ENCODE measurements around the gene P3H2.

Gene P3H2

GRCh38 chr3:190044974-190045373 lies 75.7 kb downstream of the P3H2 start:
- no peak for DNase-seq

GRCh38 chr3:190044142-190044541 lies 76.6 kb downstream of the P3H2 start:
- no peak for DNase-seq

- DNase-seq: no peak
These were observed 77.0 kb downstream of the P3H2 start for GRCh38 chr3:190043741-190044140.

GRCh38 chr3:190042558-190042957 lies 78.1 kb downstream of the P3H2 start:
- DNase-seq: no peak

GRCh38 chr3:190041333-190042041 lies 79.2 kb downstream of the P3H2 start:
- DNase-seq: no peak

DNA sequence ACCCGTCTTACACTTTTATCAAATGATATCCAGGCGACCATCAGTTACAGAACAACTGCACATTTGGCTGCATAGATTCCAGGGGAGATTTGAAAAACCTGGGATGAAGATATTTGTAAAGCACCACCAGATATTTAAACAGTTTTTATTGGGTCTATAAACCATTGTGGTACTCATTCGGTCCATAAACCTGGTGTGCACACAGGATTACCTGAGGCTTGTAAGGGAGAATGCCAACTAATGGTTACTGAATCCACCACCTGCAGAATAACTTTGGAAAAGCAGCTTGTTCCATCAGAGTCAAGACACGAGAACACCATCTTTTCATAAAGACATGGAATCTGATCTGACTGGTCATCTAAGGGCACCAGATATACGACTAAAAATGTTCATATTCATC lies 80.6 kb downstream of the P3H2 start:
- no peak for DNase-seq

- DNase-seq: no peak
These were observed 82.4 kb downstream of the P3H2 start for GRCh38 chr3:190038050-190038933.

DNA sequence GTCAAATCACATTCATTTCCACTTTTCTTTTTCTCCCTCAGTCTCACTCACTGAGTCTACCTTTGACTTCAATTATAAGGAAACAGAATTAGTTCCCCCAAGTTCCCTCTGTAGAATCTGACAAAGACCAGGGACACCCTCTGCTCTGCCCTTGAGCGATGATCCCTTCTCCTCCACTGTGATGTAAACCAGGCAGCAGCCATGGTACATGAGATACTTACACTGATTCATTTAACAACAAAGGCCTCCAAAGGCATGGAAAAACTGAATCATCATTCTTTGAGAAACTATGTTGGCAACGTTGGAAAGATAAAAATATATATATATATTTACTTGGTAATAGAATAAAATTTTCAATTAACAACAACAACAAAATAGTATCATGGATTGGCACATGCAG lies 84.1 kb downstream of the P3H2 start:
- DNase-seq: no peak

GRCh38 chr3:190034446-190034845 lies 86.3 kb downstream of the P3H2 start:
- DNase-seq: no peak

- no peak for DNase-seq
These were observed 87.8 kb downstream of the P3H2 start for GRCh38 chr3:190032923-190033322.

GRCh38 chr3:190031887-190032752 lies 88.6 kb downstream of the P3H2 start:
- DNase-seq: no peak

DNA sequence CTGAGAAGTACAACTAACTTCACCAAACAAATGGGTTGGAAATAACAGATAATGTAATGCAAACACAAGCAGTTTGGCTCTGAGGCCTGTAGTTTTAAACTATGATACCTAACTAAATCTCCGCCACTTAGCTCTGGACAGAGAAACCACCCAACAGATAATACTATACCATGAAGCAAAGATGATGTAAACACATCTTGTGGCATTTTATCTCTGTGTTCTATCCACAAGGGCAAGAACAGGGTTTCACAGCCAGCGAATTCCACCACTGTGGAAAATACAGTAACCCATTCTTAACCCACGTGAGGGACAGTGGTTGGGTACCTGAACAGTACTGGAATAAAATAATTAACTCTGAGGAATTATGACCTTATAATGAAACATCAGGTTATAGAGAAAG lies 93.6 kb downstream of the P3H2 start:
- no peak for DNase-seq

GRCh38 chr3:190026154-190026553 lies 94.5 kb downstream of the P3H2 start:
- no peak for DNase-seq

DNA sequence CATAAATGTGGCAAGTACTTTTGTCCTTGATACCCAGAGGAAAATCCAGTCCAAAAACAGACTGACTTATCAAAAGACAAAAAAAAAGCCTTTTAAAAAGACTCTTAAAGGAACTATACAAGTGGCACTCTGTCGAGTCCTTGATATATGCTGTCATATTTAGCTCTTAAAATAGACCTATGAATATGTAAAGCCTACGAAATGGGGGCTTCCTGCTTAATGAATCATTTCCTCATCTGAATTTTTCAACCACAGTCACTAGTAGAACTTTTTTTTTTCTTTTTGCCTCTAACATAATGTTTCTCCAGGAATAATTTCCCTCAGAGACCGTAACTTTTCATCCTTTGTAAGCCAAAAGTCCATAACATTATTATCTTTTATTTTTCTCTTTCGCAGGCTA lies 95.8 kb downstream of the P3H2 start:
- no peak for DNase-seq

DNA sequence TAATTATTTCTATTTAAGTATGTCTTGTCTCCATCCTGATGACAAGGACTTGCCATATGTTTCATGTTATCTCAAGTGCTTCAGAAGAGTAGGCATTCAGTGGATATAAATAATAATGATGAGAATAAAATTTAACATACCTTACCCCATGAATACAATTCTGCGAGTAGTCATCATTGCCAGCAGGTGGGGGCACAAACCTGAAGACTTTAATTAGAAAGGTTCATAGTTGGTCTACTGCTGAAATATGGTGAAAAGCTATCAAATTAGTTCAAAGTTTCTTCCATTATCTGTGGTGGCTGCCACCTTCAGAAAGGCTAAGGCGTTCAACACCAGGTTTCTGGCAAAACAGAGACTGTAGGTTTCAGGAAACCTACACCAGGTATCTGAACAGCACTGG lies 100.9 kb downstream of the P3H2 start:
- no peak for DNase-seq

GRCh38 chr3:190019006-190019405 lies 101.7 kb downstream of the P3H2 start:
- DNase-seq: no peak

DNA sequence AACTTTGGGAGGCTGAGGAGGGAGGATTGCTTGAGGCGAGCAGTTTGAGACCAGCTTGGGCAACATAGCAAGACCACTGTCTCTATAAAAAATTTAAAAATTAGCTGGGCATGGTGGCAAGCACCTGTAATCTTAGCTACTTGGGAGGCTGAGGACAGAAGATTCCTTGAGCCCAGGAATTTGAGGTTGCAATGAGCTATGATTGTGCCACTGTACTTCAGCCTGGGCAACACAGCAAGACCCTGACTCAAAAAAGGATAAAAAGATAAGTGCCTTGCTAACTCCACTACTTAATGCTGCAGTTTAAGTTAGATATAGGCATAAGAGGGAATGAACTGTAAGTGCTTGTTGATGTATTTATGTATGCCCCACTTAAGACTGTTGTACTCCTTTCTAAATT lies 102.2 kb downstream of the P3H2 start:
- no peak for DNase-seq

DNA sequence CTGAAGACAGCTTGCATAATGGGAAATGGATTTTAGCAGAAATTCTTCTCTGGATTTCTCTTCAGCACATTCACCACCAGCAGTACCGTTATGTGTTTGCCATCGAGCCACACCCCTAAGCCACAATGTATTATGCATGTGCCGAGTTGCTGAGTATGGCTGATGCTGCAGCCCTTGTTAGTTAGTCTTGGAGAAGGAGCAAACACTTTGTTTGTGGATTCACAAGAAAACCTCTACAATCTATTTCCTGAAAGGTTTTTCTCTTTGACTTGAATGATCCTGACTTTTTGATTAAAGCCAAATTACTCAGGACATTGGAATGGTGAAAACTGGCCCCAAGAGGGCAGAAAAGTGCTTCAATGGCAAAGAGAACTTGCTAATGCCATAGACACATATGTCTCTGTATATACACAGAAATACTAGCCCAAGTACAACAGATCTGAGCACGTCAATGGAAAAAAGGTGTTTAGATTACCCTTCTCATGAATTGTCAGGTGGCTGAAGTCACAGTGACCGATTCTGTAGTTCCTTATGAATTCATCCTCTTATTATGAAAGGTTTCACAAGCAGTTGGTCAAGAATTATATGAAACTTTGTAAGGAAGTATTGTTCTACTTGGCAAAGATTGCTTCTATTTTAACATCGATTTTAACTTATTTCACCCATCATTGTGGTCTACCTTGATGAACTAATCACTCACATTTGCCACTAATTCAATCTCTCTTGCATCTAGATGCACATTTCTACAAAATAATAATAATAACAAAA lies 103.0 kb downstream of the P3H2 start:
- no peak for DNase-seq

DNA sequence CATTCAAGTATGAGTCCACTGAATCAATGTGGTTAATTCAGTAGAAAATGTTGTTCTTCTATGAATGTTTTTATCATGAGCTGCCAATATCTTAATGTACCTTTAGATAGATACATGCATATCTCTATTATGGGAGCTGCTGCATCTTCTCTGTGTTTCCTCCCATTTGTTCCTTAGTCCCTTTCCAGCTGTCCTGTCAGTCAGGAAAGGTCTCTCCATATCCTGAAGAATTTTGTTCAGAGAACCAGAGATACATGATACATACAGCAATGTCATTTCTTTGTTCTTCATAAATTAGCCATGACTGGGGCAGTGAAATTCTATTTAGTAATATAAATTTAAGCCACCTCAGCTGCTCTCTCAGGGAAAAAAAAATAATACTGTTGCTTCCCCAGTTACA lies 103.7 kb downstream of the P3H2 start:
- DNase-seq: no peak

DNA sequence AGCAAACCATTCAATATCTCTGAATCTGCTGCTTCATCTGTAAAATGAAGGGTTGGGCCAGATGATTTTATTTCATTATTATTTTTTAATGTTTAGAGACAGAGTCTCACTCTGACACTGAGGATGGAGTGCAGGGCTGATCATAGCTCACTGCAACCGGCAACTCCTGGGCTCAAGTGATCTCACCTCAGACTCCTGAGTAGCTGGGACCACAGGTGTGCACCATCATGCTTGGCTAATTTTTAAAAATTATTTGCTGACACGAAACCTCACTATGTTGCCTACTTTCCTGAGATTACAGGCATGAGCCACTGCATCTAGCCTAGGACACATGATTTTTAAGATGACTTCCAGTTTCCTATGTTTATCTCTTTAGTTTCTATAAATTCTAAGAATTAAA lies 105.8 kb downstream of the P3H2 start:
- no peak for DNase-seq

DNA sequence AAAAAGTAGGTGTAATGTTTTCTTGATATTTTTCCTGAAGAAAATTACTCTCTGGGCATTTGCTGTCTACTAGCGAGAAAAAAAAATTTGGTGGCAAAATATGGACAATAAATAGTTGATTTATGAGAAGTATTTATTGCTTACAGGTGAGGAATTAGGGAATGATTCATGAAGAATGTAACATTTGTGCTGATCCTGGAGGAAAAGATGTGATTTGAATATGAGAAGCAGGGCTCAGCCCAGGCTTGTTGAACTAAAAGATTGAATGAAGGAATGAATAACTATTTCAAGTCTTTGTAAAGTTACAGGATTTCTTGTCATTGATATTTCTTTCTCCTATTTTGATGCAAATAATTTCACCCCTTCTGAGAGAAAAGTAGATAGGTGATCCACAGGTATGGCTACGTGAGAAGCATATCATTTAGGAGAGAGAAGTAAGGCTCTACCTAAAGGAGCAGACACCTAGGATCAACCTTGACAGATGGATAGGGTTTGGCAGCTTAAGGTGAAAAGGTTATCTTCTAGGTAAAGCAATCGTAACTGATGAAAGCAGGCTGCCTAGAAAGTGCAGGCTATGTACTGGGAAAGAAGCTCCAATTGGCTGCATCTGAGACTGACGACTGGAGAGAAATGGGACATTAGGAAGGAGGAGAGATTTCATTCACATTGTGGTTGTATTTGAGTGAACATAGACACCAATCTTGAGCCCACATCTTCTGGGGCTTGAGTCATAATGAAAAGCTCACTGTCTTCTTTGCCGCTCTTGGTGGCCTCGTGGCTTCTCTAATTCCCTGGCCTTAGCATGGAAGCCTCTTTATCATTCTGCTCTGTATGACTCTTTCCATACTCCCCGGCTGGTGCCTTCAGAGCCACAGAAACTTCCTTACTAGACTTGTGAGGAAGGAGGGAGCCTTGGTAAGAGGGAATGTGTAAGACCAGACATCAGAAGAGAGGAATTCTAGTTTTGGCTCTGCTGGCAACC lies 106.5 kb downstream of the P3H2 start:
- no peak for DNase-seq
